Upper lobe of left lung (tissue), 4 donors: Measurements from ENCODE around the gene GNPAT.

Experiments
- POLR2A ChIP-seq, 4 donors: fragments of 450-650 bp; IDR thresholded peaks; one replicate each; pipeline ENCODE4 v1.5.1; 2016 to 2017; ENCODE audit warnings: antibody characterized with exemption in 4 of 4, mild to moderate bottlenecking in 2 of 4
- TF ChIP-seq, protein P1 (sequence below), 6 experiments: fragments of 450-650 bp in 4 of 6; fragments of 200-600 bp in 2 of 6; sonication (generic) in 2 of 6; IDR thresholded peaks; one replicate each; pipeline ENCODE4 v1.5.1; 2016 to 2019; ENCODE audit warnings: antibody characterized with exemption in 6 of 6

DNA sequence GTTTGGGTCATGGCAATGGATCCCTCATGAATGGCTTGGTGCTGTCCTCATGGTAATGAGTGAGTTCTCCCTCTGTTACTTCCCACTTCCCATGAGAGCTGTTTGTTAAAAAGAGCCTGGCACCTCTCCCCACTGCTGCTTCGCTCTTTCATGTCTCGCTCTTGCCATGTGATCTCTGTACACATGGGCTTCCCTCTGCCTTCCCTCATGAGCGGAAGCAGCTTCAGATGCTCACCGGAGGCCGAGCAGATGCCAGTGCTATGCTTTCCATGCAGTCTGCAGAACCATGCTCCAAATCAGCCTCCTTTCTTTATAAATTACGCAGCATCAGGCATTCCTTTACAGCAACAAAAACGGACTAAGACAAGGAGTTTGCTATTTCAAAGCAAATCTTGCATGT is 14.9 kb upstream of the GNPAT start:
- TF ChIP-seq, protein P1, sequence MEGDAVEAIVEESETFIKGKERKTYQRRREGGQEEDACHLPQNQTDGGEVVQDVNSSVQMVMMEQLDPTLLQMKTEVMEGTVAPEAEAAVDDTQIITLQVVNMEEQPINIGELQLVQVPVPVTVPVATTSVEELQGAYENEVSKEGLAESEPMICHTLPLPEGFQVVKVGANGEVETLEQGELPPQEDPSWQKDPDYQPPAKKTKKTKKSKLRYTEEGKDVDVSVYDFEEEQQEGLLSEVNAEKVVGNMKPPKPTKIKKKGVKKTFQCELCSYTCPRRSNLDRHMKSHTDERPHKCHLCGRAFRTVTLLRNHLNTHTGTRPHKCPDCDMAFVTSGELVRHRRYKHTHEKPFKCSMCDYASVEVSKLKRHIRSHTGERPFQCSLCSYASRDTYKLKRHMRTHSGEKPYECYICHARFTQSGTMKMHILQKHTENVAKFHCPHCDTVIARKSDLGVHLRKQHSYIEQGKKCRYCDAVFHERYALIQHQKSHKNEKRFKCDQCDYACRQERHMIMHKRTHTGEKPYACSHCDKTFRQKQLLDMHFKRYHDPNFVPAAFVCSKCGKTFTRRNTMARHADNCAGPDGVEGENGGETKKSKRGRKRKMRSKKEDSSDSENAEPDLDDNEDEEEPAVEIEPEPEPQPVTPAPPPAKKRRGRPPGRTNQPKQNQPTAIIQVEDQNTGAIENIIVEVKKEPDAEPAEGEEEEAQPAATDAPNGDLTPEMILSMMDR (IDR thresholded peaks at IDR 0.05) = no peak
- no peak for TF ChIP-seq POLR2A (IDR thresholded peaks at IDR 0.05)
